Measurements from ENCODE around the gene MYCBP2.
"Not testable (repeated sequence)": the region's sequence is repeated elsewhere in the genome, so short reads cannot be mapped to it uniquely, and the experiment has no call there.

MYCBP2 gene

DNA sequence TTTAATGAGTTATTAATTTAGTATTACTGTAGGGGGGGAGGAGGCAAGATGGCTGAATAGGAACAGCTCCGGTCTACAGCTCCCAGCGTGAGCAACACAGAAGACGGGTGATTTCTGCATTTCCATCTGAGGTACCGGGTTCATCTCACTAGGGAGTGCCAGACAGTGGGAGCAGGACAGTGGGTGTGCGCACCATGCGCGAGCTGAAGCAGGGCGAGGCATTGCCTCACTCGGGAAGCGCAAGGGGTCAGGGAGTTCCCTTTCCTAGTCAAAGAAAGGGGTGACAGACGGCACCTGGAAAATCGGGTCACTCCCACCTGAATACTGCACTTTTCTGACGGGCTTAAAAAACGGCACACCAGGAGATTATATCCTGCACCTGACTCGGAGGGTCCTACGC is 127.9 kb downstream of the MYCBP2 start:
- not testable (repeated sequence) for DNase-seq

DNA sequence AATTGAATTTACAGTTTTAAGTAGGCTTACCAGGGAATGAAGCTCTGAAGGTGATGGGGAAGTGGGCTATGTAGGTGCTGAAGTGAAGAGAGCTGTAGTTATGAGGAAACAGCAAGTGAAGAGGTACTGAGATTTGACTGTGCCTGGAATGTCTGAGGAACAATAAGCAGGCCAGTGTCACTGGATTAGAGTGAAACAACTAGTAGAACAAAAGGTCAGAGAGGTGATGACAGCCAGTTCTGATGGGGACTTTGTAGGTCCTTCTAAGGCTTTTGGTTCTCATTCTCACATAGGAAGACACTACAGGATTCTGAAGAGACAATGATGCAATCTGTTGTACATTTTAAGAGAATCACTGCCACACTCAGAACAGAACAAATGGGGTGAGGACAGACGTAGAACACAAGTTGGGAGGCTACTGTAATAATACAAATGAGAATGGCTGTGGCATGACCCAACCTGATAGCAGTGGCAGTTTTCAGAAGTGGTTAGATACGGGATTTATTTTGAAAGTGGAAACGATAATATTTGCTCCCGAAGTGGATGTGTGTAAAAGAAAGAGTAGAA is 130.8 kb downstream of the MYCBP2 start:
- DNase-seq: no peak

DNA sequence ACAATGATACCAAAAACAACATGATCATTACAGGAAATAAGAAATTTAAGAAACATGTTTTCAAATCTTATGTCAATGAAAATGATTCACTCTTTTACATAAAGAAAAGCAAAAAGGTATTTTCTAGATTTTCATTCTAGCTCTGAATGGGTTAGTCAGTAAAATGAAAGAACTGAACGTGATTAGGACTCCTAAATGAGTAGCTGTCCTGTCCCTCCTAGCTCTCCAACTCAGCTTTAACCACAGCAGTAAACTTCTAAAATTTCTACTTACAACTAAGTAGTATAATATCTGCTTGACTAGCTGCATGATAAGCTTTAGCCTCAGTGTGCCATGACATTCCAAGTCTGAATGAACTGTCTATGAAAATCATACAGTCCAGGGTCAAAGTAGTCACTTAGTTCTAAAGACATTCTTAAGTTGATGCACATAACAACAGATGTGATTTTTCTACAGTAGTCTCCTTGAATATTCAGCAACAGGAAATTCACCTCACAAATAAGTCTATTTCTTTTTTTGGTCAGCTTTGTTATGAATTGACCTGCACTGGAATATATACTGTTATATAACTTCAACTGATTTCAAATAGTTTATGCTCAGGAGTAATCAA is 136.4 kb downstream of the MYCBP2 start:
- no peak for DNase-seq

DNA sequence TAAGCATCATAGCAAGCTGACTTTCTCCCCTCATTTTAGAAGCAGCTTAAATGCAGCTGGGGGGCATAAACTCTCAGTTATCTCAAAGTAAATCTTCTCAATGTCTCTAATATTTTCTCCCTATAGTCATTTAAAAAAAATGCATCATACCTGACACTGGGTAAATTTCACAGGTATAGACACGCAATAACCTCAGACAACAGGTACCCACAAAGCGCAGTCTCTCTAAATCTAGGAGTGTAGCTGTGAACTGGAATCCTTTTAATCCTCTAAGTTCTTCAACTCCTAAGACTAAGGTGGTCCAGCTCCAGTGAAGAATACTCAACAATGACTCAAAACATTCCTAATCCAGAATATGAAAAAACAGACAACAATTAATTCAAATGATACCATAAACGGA is 141.2 kb downstream of the MYCBP2 start:
- DNase-seq: no peak

DNA sequence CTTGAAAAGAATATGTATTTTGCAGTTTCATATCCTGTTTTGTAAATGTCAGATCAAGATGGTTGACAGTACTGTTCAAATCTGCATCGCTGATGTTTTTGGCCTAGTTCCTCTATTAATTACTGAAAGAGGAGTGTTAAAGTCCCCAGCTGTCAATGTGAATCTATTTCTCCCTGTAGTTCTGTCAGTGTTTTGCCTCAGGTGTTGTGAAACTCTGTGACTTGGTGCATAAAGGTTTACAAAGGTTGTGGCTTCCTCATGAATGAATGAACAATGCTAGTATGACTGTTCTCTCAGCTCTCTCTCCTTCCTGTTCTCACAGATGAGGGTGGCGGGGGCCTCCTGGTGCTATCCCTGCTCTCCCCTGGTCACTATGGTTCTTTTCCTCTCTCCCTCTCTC is 142.4 kb downstream of the MYCBP2 start:
- no peak for DNase-seq

DNA sequence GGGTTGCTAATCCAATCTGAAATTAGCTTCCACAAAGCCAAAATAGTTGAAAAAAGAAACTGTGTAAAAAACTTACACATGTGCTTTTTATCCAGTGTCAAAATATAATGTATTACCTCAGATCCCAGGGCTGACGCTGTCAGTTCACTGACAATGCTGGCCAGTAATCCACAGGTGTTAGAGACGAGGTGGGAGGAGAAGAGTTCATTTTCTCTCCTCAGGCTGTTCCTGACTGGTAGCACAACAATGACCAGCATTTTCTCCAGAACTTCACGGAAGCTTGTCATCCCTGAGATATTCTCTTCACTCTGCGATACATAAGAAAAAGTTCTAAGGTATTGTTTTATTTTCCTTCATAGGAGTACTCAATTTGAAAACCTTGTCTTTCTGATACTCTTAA is 146.9 kb downstream of the MYCBP2 start:
- no peak for DNase-seq

DNA sequence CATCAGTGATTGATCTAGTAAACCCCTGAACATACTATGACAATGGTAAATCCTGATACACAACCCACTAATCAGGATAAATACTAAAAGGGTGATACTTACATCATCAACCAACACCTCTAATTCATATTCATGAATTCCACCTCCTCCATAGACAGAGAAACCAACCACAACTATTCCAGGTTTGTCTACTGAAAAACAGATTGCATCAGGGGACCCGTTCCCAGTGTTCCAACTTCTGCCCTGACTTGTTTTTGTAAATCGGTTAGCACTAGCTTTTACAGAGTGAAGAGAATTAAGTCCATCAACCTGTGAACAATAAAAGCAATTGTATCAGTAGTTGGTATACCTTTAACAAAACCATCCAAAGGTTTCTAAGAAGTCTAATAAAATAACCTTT is 149.2 kb downstream of the MYCBP2 start:
- no peak for DNase-seq

DNA sequence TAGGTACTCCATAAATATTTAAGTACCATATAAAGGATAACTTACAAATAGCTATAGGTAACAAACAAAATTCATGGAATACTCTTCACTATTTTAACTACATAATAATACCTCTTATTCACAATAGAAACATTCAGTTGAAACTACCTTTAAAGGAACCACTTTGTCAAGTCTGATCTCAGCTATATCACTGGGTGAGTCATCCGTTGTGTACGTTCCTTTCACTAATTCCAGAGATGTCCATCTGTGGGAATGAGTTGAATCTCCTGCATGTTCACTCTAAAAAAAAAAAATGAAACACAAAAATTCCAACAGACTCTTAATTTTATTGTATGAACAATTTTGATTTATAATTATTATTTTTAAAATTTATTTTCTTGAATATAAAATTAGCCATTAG is 150.5 kb downstream of the MYCBP2 start:
- peak; percentile 49 for DNase-seq

DNA sequence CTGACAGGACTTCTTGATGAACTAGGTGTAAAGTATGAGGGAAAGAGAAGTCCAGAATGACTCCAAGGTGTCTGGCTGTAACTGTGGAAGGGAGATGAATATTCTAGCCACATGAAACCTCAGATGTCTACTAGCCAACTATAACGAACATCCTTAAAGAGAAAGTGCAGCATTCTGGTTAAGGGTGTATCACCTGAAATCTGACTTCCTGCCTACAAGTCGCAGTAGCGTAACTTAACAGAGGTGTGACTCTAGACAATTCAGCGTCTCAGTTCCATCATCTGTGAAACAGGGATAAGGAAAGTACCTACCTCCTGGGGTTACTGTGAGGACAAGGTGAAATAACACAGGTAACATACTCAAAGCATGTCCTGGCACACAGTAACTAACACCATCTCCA is 154.2 kb downstream of the MYCBP2 start:
- DNase-seq: no peak

DNA sequence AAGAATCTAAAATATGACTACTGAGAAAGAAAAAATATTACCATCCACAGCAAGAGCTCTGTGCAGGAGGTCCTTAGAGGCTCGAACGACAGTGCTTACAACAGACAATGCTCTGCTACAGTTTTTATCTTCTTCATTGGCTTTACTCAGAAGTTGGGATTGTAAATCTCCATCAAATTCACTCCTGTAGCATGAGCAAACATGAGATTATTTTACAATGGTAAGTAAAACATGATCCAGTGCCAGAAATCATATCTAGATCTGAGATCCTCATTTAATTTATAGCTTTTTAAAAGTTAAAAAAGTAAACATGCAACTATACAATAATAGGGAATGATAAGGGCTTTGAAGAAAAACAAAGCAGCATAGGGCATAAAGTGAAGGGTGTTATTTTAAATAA is 155.4 kb downstream of the MYCBP2 start:
- no peak for DNase-seq

DNA sequence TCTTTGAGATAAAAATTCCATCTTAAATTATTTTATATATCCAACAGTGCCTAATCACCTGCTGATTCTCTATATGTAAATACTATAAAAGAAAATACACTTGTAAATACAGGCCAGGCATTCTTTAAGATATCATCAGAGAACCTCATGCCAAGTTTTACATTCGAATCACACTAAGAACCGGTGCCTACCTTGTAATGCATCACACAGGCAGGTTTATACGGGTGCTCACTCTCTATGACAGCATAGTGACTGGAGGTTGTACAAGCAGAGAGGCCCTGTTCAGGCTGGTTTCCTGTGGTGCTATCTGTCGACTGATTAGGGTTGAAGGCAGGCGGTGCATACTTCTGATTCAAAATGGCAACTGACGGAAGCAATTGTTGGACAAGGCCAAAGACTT is 158.7 kb downstream of the MYCBP2 start:
- no peak for DNase-seq

DNA sequence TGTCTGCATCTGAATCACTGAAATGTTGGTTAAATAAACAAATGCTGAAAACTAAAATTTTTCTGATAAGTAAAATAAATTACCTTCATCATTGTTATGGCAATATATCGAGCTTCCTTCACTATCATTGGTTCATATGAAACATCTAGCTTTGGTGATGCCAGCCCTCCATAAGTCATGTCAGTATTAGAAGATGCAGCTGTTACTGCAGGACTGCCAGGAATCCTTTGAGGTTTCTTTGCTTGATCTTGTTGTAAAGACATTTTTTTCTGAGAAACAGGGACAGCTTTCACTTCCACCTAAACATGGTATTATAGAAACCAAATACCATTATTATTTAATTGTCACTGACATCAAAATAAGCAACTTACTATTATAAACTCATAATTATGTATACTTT is 176.2 kb downstream of the MYCBP2 start:
- DNase-seq: no peak

DNA sequence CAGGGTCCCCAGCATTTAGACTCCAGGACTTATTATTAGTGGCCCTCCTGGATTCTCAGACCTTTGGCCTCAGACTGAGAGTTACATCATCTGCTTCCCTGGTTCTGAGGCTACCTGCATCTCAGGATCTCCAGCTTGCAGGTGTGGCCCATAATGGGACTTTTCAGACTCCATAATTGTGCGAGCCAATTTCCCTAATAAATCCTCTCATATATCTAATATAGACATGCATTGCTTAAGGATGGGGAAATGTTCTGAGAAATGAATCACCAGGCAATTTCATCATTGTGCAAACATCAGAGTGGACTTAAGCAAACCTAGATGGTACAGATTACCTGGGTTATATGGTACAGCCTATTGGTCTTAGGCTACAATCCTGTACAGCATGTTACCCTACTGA is 183.5 kb downstream of the MYCBP2 start:
- DNase-seq: peak; percentile 34

DNA sequence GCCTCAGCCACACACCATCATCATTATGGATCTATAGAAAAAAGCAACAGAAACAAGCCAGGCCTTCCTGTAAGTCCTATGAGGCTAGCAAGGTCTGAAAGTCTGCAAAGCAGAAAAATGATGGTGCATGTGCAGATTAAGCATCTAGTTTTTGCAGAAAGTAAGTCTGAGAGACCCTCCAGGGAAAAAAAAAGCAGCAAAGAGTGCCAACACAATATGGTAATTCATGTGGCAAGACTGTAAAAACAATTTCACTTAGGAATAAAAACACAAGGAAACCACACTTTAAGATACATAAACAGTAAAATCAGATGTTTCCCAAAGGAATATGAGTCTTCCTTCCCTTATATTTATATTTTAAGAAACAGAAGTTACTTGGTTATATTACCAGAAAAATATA is 187.6 kb downstream of the MYCBP2 start:
- DNase-seq: no peak

DNA sequence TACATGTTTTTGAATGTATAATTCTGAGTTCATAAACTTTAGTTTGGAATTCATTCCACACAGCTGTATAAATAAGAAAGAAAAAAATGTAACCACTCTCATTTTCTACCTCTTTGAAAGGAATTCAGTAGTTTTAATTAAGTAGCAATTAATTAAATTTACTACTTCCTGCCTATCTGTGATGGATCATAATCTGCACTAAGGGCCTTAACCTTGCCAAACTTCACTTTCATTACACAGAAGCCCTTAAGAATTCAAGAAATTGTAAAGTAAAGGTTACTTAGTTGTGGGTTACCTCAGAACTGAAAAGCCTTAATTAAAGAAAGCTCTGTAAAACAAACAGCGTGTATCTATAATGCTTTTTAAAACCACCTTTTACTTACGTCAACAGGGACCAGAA is 188.1 kb downstream of the MYCBP2 start:
- DNase-seq: no peak

DNA sequence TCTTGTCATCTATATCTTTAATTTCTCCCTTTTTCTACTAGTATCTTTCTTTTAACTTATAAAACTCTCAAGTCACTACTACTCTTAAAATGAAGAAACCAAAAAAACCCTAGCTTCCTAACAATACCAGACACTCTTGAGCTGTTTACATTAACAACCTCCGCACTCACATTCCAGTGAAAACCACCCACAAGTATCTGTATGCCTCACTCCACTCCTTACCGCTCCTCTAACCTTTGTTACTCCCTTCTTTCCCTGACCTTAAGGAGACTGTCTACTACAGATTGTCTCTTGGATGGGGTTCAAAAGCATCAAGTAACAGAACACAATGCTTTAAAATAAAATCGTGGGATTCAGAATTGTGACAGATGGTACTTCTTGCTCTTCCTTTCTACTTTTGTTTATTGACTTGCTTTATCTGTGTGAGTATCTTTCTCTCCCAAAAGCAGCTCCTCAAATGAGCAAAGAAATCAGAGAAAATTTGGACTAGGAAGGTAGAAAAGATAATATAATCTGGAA is 189.9 kb downstream of the MYCBP2 start:
- DNase-seq: peak; percentile 76

DNA sequence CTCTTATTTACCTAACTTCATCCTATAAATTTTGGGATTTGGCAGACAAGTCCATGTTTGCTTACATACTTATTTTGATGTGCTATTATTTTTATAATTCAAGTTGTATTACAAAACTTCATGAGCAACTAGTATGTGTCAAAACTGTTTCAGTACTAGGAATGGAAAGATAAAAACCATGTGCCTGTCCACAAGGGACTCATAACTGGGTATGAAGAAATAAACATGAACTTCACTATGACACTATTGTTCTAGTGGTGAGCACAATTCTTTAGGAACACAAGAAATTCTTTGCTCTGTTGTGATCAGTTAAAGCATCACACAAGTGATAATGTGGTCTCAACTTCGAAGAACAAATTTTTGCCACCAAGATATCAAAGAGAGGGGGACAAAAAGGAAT is 202.5 kb downstream of the MYCBP2 start:
- DNase-seq: no peak

DNA sequence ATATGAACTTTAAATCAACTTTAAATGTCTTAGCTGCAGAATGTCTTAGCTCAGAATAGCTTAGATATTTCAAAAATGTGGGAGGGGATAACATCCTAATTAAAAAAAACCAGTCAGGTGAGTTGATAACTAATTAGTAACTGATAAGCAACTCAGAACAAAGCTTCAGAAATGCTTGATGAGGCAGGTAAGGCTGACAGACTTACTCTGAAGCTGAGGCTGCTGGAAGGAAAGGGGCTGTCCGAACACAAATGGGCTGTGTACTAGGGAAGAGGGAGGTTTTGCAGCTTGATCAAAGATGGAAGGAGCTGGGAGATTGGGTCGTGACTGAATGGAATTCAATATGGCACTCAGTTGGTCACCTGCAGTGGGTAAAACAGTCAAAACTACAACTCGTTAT is 208.8 kb downstream of the MYCBP2 start:
- no peak for DNase-seq

DNA sequence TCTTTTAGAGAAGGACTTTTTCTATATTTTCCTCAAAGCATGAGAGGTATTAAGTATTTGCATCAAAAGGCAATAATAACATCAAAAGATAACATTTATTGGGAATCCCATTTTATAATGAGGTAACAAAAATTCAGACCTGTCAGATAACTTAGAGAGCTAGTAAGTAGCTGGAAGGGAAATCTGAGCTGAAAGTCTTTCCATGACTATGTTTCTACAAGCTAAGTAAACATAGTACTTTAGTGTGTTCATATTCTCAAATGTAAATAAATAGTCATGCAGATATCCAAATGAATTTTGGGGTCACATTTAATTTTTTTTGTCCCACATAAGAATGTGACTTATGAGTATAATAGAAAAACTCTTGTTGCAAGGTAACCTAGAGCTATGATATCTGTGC is 212.6 kb downstream of the MYCBP2 start:
- no peak for DNase-seq

DNA sequence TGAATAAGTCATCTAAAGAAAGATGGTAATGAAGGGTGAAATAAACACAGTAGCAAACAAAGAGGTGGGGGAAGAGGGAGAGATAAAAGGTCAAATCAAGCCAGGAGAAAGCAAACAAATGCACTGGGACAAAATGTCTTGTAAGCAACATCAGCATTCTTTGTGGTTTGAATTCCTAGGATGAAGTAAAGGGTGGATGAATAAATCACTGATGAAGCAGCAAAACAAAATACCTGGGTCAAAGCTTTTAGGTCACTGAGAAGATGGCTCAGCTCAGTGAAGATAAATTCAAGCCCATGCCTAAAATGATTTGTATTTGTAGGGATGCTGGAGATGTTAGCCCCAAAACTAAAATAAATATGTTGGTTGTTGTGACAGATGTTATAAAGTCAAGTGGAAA is 213.4 kb downstream of the MYCBP2 start:
- DNase-seq: peak; percentile 5

DNA sequence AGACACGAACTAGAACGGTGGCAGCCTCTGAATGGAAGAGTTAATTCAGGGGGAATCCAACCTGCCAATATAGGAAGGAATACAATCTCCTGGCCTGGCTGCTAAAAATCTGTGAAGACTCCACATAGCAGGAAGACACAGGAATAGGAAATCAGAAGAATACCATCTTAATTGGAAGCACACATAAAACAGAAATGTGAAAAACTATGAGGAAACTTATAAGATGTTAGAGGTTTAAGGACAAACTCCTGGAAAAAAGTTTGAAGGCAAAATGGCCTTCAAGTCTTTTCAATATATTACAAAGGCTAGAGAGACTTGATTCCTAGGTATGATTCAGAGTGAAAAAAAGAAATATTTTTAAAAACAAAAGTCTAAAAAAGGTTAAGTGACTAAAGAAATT is 221.8 kb downstream of the MYCBP2 start:
- DNase-seq: no peak

DNA sequence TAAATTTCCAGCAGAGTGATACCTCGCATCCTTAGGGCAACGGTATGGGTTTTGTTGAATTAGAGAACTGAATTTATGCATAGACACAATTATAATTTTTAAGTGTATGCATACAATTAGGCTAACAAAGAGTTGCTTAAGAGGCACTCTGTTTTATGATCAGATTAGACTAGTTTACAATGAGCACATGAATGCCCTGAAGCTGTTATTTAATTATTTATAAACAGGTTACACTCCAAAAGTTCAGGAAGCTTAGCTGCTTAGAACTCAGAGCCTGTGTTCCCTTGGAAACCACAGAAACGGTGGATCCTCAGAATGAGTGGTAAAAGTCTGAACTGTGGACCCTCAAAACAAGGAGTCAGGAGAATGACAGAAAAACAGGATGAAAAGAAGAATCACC is 227.5 kb downstream of the MYCBP2 start:
- DNase-seq: no peak

DNA sequence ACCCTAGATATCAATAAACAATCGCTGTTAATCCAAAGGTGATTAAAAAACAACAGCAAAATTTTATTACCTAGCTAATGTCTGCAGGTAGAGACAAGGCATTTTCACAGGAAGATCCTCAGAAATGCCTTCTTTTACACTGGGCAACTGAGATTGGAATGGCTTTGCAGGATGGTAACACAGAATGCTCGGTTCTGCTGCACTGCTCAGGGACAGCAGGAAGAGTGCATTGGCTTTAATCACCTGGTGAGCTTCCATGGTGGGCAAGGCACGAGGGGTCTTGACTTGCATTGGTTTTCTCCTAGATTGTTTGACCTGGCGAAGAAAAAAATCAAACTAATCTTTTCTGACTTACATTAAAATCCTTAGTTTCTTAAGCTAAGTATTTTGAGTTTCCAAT is 231.6 kb downstream of the MYCBP2 start:
- no peak for DNase-seq

DNA sequence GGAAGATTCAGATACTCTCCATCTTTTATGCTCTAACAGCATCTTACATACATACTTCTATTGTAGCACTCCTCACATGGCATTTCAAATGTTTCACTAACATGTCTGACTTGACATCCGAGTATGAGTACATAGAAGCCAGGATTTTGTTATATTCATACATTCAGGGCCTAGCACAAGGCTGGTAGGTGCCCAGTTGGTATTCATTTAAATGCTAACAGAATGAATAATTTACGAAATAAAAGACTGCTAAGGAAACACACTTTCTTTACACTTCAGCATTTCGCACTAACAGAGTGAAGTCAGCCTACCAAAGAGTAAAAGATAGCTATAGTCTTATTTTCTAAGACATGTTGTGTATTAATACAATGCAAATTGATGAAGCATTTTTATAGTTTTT is 232.1 kb downstream of the MYCBP2 start:
- DNase-seq: no peak

DNA sequence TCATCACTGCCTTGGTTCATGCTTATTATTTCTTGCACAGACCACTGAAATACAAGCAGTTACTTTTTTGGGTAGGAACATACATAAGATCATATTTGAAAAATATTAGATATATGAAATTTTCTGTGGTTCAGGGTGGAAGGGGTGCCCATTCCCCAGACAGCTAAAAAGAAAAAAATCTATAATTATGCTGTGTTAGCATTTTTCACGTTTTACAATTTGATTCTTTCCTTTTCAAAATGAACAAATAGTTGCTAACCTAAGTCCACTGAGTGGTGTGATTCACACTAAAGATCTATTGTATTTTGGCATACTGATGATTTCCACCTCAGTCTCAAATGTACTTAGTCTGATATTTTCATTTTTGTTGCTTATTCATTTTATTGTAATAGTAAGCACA is 233.2 kb downstream of the MYCBP2 start:
- no peak for DNase-seq
